Mesothelial cell of epicardium (in vitro differentiated cells): ENCODE results near the gene ABCA3. TPM values are rescaled to one million over a fixed set of nuclear protein-coding genes. Genes with fewer than 3 reads are reported as not detected.

Experiments used
- DNase-seq, 2 experiments: peaks; one replicate each; pipeline ENCODE4 v3.0.0; 2021; ENCODE audit warnings: low spot score in 2 of 2; ENCODE audit not compliant: unreplicated experiment in 2 of 2
- H3K27ac Mint-ChIP-seq: 2 replicates; pipeline ENCODE4 v1.8.0; 2021; ENCODE audit warnings: mixed read lengths
- H3K27me3 Mint-ChIP-seq: 2 replicates; pipeline ENCODE4 v1.8.0; 2021; ENCODE audit warnings: low read depth, mixed read lengths
- H3K36me3 Mint-ChIP-seq: 2 replicates; pipeline ENCODE4 v1.8.0; 2021; ENCODE audit warnings: mixed read lengths
- H3K4me1 Mint-ChIP-seq: 2 replicates; pipeline ENCODE4 v1.8.0; 2021; ENCODE audit warnings: mixed read lengths
- H3K4me3 Mint-ChIP-seq: 2 replicates; pipeline ENCODE4 v1.8.0; 2021; ENCODE audit warnings: mild to moderate bottlenecking, moderate library complexity, mixed read lengths
- H3K9me3 Mint-ChIP-seq: 2 replicates; pipeline ENCODE4 v1.8.0; 2021; ENCODE audit warnings: mixed read lengths
- total RNA-seq: library from RNA; stranded (reverse); gene quantifications from 3 replicates; pipeline ENCODE4 v1.2.1, GENCODE V29; 2021
- TF ChIP-seq, protein P1 (sequence below): fragments of 200-600 bp; sonication (generic); IDR thresholded peaks from one replicate; pipeline ENCODE4 v1.5.0; 2021; ENCODE audit warnings: antibody characterized with exemption; ENCODE audit not compliant: unreplicated experiment

The ABCA3 gene
- total RNA-seq, 1 donor from 2014 or later: 3.5 TPM

- no peak for DNase-seq
- peaks cover 2% of the 10 kb centered on the region for H3K4me1 Mint-ChIP-seq
- no peak overlapping the region for H3K4me3 Mint-ChIP-seq
- TF ChIP-seq, protein P1, sequence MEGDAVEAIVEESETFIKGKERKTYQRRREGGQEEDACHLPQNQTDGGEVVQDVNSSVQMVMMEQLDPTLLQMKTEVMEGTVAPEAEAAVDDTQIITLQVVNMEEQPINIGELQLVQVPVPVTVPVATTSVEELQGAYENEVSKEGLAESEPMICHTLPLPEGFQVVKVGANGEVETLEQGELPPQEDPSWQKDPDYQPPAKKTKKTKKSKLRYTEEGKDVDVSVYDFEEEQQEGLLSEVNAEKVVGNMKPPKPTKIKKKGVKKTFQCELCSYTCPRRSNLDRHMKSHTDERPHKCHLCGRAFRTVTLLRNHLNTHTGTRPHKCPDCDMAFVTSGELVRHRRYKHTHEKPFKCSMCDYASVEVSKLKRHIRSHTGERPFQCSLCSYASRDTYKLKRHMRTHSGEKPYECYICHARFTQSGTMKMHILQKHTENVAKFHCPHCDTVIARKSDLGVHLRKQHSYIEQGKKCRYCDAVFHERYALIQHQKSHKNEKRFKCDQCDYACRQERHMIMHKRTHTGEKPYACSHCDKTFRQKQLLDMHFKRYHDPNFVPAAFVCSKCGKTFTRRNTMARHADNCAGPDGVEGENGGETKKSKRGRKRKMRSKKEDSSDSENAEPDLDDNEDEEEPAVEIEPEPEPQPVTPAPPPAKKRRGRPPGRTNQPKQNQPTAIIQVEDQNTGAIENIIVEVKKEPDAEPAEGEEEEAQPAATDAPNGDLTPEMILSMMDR: no peak
- H3K9me3 Mint-ChIP-seq: no peaks in the 10 kb centered on the region
- H3K27me3 Mint-ChIP-seq: peaks cover 42% of the 10 kb centered on the region
- no peaks in the 10 kb centered on the region for H3K36me3 Mint-ChIP-seq
- no peak overlapping the region for H3K27ac Mint-ChIP-seq
Observed at GRCh38 chr16:2324296-2324859, 16.1 kb downstream of the ABCA3 start.

DNA sequence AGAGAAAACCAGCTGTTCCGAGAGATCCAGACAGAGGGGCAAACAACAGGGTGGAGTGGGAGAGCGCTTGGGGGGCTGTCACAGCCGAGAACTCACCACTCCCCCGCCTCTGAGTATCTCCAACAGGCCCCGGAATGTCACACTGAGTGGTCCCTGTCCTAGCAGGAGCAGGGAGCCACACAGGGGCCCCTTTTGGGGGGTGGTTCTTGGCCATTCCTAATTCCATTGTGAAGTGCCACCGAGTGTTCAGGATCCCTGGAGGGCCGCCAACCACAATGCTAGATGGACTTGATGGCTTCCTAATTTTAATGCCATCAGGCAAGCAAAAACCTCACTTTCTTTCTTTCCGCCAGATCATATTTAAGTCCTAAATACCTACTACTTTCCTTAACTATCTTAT lies 16.8 kb downstream of the ABCA3 start:
- no peak for DNase-seq
- H3K27me3 Mint-ChIP-seq: peaks cover 44% of the 10 kb centered on the region
- no peaks in the 10 kb centered on the region for H3K36me3 Mint-ChIP-seq
- no peak overlapping the region for H3K4me3 Mint-ChIP-seq
- H3K9me3 Mint-ChIP-seq: no peaks in the 10 kb centered on the region
- peaks cover 2% of the 10 kb centered on the region for H3K4me1 Mint-ChIP-seq
- no peak overlapping the region for H3K27ac Mint-ChIP-seq
- TF ChIP-seq, protein P1: no peak

- H3K9me3 Mint-ChIP-seq: no peaks in the 10 kb centered on the region
Observed at GRCh38 chr16:2319606-2320005, 20.9 kb downstream of the ABCA3 start.

GRCh38 chr16:2317231-2318020 lies 23.1 kb downstream of the ABCA3 start:
- Mint-ChIP-seq H3K4me1 (peaks cover under 1% of the 10 kb centered on the region), H3K36me3 (no peaks in the 10 kb centered on the region), H3K27me3 (peaks cover 40% of the 10 kb centered on the region), H3K27ac (no peak overlapping the region), H3K9me3 (no peaks in the 10 kb centered on the region), H3K4me3 (no peak overlapping the region)
- DNase-seq: no peak
- TF ChIP-seq, protein P1: no peak

More at GRCh38 chr16:2319606-2320005, 20.9 kb downstream of the ABCA3 start:
- peaks cover 35% of the 10 kb centered on the region for H3K27me3 Mint-ChIP-seq
- TF ChIP-seq, protein P1: no peak
- H3K27ac Mint-ChIP-seq: no peak overlapping the region
- DNase-seq: no peak
- no peaks in the 10 kb centered on the region for H3K36me3 Mint-ChIP-seq
- no peak overlapping the region for H3K4me3 Mint-ChIP-seq
- H3K4me1 Mint-ChIP-seq: peaks cover 2% of the 10 kb centered on the region

GRCh38 chr16:2308089-2308962 lies 32.2 kb downstream of the ABCA3 start:
- Mint-ChIP-seq H3K36me3 (no peaks in the 10 kb centered on the region), H3K4me1 (no peaks in the 10 kb centered on the region), H3K9me3 (no peaks in the 10 kb centered on the region), H3K27ac (no peak overlapping the region), H3K4me3 (no peak overlapping the region), H3K27me3 (peaks cover 16% of the 10 kb centered on the region)
- no peak for DNase-seq
- TF ChIP-seq, protein P1: no peak
